Mucosa of stomach (tissue), 1 donor: ENCODE measurements around the gene EXOC6.

Experiments
- H3K27me3 ChIP-seq: one replicate; pipeline ENCODE4 v1.7.0; 2013; ENCODE audit warnings: mild to moderate bottlenecking, low read length; ENCODE audit not compliant: control insufficient read depth, insufficient read depth
- H3K36me3 ChIP-seq: one replicate; pipeline ENCODE4 v1.7.0; 2013; ENCODE audit warnings: low read length; ENCODE audit not compliant: control insufficient read depth, insufficient read depth
- H3K4me1 ChIP-seq: one replicate; pipeline ENCODE4 v1.7.0; 2013; ENCODE audit warnings: mild to moderate bottlenecking, low read length; ENCODE audit not compliant: control insufficient read depth, insufficient read depth
- H3K4me3 ChIP-seq: one replicate; pipeline ENCODE4 v1.7.0; 2013; ENCODE audit warnings: low read length
- H3K9ac ChIP-seq: one replicate; pipeline ENCODE4 v1.7.0; 2013; ENCODE audit warnings: mild to moderate bottlenecking, low read length, moderate library complexity
- H3K9me3 ChIP-seq: one replicate; pipeline ENCODE4 v1.7.0; 2013; ENCODE audit warnings: mild to moderate bottlenecking, low read length, moderate library complexity; ENCODE audit not compliant: control insufficient read depth
- donor health status: Pancreatic carcinoma.

EXOC6 gene

GRCh38 chr10:93074147-93074596, 225.9 kb downstream of the EXOC6 start:
- no peak overlapping the region for H3K4me3 ChIP-seq
- no peaks in the 10 kb centered on the region for H3K36me3 ChIP-seq
- peaks cover 27% of the 10 kb centered on the region for H3K4me1 ChIP-seq
- H3K9ac ChIP-seq = no peak overlapping the region
- peaks cover 84% of the 10 kb centered on the region for H3K27me3 ChIP-seq
- H3K9me3 ChIP-seq = no peaks in the 10 kb centered on the region

DNA sequence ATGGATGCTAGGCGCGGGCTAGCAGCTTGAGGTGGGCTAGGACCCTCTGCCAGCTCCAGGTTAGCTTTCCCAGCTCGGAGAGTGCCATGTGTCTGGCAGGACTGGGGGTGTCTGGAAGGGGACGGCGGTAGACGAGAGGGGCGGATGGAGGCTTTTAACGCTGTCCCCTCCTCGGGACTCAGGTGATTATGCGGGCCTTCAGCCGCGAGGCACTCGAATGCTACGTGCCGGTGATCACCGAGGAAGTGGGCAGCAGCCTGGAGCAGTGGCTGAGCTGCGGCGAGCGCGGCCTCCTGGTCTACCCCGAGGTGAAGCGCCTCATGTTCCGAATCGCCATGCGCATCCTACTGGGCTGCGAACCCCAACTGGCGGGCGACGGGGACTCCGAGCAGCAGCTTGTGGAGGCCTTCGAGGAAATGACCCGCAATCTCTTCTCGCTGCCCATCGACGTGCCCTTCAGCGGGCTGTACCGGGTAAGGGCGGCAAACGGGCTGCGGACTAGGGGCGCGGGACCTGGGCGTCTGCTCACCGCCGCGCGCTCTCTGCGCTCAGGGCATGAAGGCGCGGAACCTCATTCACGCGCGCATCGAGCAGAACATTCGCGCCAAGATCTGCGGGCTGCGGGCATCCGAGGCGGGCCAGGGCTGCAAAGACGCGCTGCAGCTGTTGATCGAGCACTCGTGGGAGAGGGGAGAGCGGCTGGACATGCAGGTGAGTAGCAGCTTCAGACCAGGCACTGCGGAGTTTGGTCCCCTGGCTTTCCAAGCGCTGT, 226.5 kb downstream of the EXOC6 start:
- H3K27me3 ChIP-seq = peaks cover 81% of the 10 kb centered on the region
- no peak overlapping the region for H3K4me3 ChIP-seq

DNA sequence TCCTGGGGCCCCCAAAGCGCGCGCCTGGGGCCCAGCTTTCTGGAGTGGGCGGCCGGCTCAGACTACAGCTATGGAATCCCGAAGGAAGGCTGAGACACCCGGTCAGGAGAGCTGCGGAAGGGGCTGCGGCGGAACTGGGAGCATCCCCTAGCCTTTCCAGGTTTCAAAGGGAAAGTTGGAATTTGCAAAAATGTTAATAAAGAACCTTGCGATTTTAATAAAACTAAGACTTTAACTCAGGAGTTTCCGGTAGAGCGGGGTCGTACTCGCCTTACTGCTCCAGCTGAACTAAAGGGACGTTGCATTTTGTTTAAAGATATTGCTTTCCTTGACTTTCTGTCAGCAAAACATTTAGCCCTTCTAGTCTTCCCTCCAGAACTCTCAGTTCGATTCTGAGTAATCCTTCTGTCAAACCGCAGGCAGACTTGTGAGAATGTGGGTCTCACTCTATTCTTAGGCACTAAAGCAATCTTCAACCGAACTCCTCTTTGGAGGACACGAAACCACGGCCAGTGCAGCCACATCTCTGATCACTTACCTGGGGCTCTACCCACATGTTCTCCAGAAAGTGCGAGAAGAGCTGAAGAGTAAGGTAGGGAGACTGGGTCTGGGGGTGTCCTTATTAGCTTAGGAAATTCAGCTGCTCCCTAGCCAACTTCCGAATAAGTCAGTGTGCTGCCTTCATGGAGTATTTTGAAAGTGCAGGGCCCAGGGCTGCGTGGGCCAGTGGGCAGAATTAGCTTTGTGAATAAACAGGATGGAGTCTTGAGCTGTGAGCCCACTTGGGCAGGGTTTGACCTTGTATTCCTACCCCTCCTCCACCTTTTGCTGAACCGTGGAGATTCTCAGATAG, 227.3 kb downstream of the EXOC6 start:
- Histone ChIP-seq H3K27me3 (peaks cover 81% of the 10 kb centered on the region), H3K9me3 (no peaks in the 10 kb centered on the region), H3K9ac (no peak overlapping the region), H3K36me3 (no peaks in the 10 kb centered on the region), H3K4me3 (no peak overlapping the region), H3K4me1 (peaks cover 33% of the 10 kb centered on the region)

More for the DNA sequence above, 226.5 kb downstream of the EXOC6 start:
- Histone ChIP-seq H3K36me3 (no peaks in the 10 kb centered on the region), H3K9ac (no peak overlapping the region), H3K4me1 (peaks cover 27% of the 10 kb centered on the region), H3K9me3 (no peaks in the 10 kb centered on the region)

DNA sequence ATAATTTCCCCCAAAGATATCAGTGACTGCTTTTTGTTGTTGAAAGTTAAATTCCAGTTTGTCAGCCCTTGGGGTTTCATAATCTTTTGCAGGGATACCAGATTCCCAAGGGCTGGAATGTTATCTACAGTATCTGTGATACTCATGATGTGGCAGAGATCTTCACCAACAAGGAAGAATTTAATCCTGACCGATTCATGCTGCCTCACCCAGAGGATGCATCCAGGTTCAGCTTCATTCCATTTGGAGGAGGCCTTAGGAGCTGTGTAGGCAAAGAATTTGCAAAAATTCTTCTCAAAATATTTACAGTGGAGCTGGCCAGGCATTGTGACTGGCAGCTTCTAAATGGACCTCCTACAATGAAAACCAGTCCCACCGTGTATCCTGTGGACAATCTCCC, 228.6 kb downstream of the EXOC6 start:
- no peaks in the 10 kb centered on the region for H3K9me3 ChIP-seq
- peaks cover 33% of the 10 kb centered on the region for H3K4me1 ChIP-seq
- peaks cover 77% of the 10 kb centered on the region for H3K27me3 ChIP-seq
- H3K9ac ChIP-seq = no peak overlapping the region
- H3K4me3 ChIP-seq = no peak overlapping the region
- no peaks in the 10 kb centered on the region for H3K36me3 ChIP-seq

GRCh38 chr10:93077860-93078337, 229.6 kb downstream of the EXOC6 start:
- H3K9me3 ChIP-seq = no peaks in the 10 kb centered on the region
- H3K4me3 ChIP-seq = no peak overlapping the region
- peaks cover 26% of the 10 kb centered on the region for H3K4me1 ChIP-seq
- no peaks in the 10 kb centered on the region for H3K36me3 ChIP-seq
- no peak overlapping the region for H3K9ac ChIP-seq
- peaks cover 67% of the 10 kb centered on the region for H3K27me3 ChIP-seq

DNA sequence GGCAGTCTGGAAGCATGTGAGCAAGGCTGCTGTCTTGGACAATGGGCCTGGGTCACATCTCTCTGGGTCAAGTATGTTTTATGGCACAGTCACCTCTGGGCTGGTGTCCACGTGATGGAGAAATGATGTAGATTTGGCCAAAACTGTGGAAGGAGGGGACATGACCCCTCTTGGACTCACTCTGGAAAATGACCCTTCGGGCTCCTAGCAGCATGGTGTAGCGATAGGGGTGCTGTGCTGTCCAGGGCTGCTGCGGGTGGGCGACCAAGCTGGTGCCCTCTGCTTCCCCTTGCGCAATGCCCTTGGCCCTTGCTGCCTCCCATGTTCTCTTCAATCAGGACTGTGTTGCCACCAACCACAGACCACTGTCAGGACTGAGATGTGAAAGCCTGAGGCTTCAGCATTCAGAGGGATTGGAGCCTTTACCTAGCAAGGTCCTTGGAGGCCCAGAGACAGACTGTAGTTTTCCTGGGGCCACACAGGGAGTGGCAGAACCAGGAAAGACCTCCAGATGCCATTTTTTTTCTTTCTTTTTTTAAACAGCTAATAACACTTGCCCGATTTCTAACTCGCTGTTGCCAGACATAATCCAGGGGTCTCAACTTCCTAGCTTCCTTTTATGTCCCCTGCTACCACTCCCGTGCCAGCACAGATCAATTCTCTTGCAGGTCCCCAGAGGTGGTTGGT, 231.5 kb downstream of the EXOC6 start:
- H3K36me3 ChIP-seq = no peaks in the 10 kb centered on the region
- no peaks in the 10 kb centered on the region for H3K9me3 ChIP-seq
- peaks cover 13% of the 10 kb centered on the region for H3K4me1 ChIP-seq
- no peak overlapping the region for H3K4me3 ChIP-seq
- H3K9ac ChIP-seq = no peak overlapping the region
- peaks cover 49% of the 10 kb centered on the region for H3K27me3 ChIP-seq

GRCh38 chr10:93080350-93081046, 232.2 kb downstream of the EXOC6 start:
- Histone ChIP-seq H3K36me3 (no peaks in the 10 kb centered on the region), H3K4me1 (peaks cover 9% of the 10 kb centered on the region), H3K9ac (no peak overlapping the region), H3K9me3 (no peaks in the 10 kb centered on the region), H3K27me3 (peaks cover 42% of the 10 kb centered on the region), H3K4me3 (no peak overlapping the region)

DNA sequence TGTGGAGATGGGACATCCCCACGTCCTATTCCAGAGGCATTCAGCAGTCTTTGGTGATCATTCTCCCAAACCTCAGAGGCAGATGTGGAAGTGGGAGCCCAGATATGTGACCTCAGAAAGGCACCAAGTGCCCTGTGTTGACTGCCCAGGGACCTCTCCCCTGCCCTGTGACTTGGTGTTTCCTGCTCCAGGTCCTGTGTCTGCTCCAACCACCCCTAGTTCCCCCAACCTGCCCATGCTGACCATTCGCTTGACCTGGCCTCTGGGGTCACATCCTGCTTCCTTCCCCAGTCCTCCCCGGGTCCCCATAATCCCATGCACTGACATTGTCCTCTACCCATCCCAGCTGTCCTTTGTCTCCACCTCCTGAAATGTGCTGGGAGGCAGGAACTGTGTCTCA, 233.0 kb downstream of the EXOC6 start:
- Histone ChIP-seq H3K27me3 (peaks cover 34% of the 10 kb centered on the region), H3K36me3 (no peaks in the 10 kb centered on the region), H3K4me3 (no peak overlapping the region), H3K9ac (no peak overlapping the region), H3K4me1 (peaks cover 9% of the 10 kb centered on the region), H3K9me3 (no peaks in the 10 kb centered on the region)

DNA sequence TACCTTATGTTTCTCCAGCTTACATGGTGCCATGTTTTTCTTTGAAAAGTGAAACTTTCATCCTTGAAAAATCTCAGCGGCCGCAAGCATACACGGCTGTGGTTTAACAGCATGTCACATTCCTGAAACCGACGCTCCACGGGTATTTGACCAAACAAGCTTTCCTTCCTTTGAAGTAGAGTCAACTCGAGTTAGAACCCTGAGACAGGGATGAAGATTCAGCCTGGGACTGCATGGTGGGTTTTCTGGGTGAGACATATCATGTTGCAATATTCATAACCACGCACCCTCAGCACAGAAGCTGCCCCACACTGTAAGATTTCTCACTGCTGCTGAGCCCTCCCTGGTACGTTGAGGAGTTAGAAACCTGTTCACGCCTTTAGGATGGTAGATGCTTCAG, 233.5 kb downstream of the EXOC6 start:
- Histone ChIP-seq H3K9ac (no peak overlapping the region), H3K9me3 (no peaks in the 10 kb centered on the region), H3K27me3 (peaks cover 29% of the 10 kb centered on the region), H3K4me3 (no peak overlapping the region), H3K36me3 (no peaks in the 10 kb centered on the region), H3K4me1 (peaks cover 9% of the 10 kb centered on the region)

- Histone ChIP-seq H3K9ac (no peak overlapping the region), H3K9me3 (no peaks in the 10 kb centered on the region), H3K36me3 (no peaks in the 10 kb centered on the region), H3K27me3 (peaks cover 21% of the 10 kb centered on the region), H3K4me1 (peaks cover 6% of the 10 kb centered on the region), H3K4me3 (no peak overlapping the region)
These were observed 235.6 kb downstream of the EXOC6 start for GRCh38 chr10:93083743-93084539.
